ENCODE measurements around the gene SNX3. TPM values are rescaled to one million over a fixed set of nuclear protein-coding genes. Genes with fewer than 3 reads are reported as not detected.

The SNX3 gene
- total RNA-seq, 2 experiments from 2014 or later, result 39.8 to 40.8 TPM

- Mint-ChIP-seq H3K9me3 (no peaks in the 10 kb centered on the region), H3K27me3 (peaks cover 73% of the 10 kb centered on the region), H3K4me1 (ENCODE audit: low read depth) (peaks cover 6% of the 10 kb centered on the region), H3K4me3 (no peak overlapping the region), H3K27ac (no peak overlapping the region), H3K36me3 (ENCODE audit: low read depth) (no peaks in the 10 kb centered on the region)
- ChIA-PET POLR2A (no interaction called here), CTCF (no interaction called here)
- TF ChIP-seq CTCF (IDR thresholded peaks at IDR 0.05), result no peak
- Histone ChIP-seq H3K27ac (ENCODE audit: low read depth in 1 of 2, low read length in 2 of 2) (no peak overlapping the region), H3K27me3 (ENCODE audit: control insufficient read depth in 1 of 2, insufficient read depth in 2 of 2, low read length in 2 of 2) (peaks cover 32 to 65% of the 10 kb centered on the region in 2 experiments), H3K36me3 (ENCODE audit: insufficient read depth, low read length) (no peaks in the 10 kb centered on the region), H3K9me3 (ENCODE audit: control insufficient read depth in 1 of 2, insufficient read depth in 1 of 2, low read length in 2 of 2) (peaks cover 0 to 9% of the 10 kb centered on the region in 2 experiments), H3K4me3 (ENCODE audit: low read length) (no peak overlapping the region), H3K4me1 (ENCODE audit: insufficient read depth, low read length) (peaks cover 9% of the 10 kb centered on the region)
- intact Hi-C loops (cut with DNase I, micrococcal nuclease), result no loop called here
- ATAC-seq (ENCODE audit: poor library complexity) (no peak), DNase-seq (no peak)
These were observed 80.1 kb downstream of the SNX3 start for GRCh38 chr6:108180776-108181175.

- Histone ChIP-seq H3K4me3 (ENCODE audit: low read length) (no peak overlapping the region), H3K27me3 (ENCODE audit: control insufficient read depth in 1 of 2, insufficient read depth in 2 of 2, low read length in 2 of 2) (peaks cover 37 to 68% of the 10 kb centered on the region in 2 experiments), H3K27ac (ENCODE audit: low read depth in 1 of 2, low read length in 2 of 2) (no peak overlapping the region), H3K9me3 (ENCODE audit: control insufficient read depth in 1 of 2, insufficient read depth in 1 of 2, low read length in 2 of 2) (peaks cover 0 to 14% of the 10 kb centered on the region in 2 experiments), H3K4me1 (ENCODE audit: insufficient read depth, low read length) (peaks cover 14% of the 10 kb centered on the region), H3K36me3 (ENCODE audit: insufficient read depth, low read length) (no peaks in the 10 kb centered on the region)
- no peak overlapping the region for H3K4me3 Mint-ChIP-seq
- ChIA-PET POLR2A (no interaction called here), CTCF (no interaction called here)
- H3K27me3 Mint-ChIP-seq, result peaks cover 73% of the 10 kb centered on the region
- no peaks in the 10 kb centered on the region for H3K36me3 Mint-ChIP-seq (ENCODE audit: low read depth)
- peaks cover 11% of the 10 kb centered on the region for H3K4me1 Mint-ChIP-seq (ENCODE audit: low read depth)
- H3K27ac Mint-ChIP-seq, result no peak overlapping the region
- DNase-seq, result no peak
- H3K9me3 Mint-ChIP-seq, result no peaks in the 10 kb centered on the region
- TF ChIP-seq CTCF (IDR thresholded peaks at IDR 0.05), result no peak
- ATAC-seq (ENCODE audit: poor library complexity), result no peak
- intact Hi-C loops (cut with DNase I, micrococcal nuclease), result no loop called here
These were observed 80.6 kb downstream of the SNX3 start for GRCh38 chr6:108180266-108180665.

GRCh38 chr6:108179741-108180140, 81.1 kb downstream of the SNX3 start:
- CTCF ChIA-PET, result no interaction called here
- ATAC-seq (ENCODE audit: poor library complexity) (no peak), DNase-seq (no peak)
- intact Hi-C loops (cut with DNase I, micrococcal nuclease), result no loop called here
- Histone ChIP-seq H3K9me3 (ENCODE audit: control insufficient read depth in 1 of 2, insufficient read depth in 1 of 2, low read length in 2 of 2) (peaks cover 0 to 19% of the 10 kb centered on the region in 2 experiments), H3K27me3 (ENCODE audit: control insufficient read depth in 1 of 2, insufficient read depth in 2 of 2, low read length in 2 of 2) (peaks cover 42 to 72% of the 10 kb centered on the region in 2 experiments), H3K4me3 (ENCODE audit: low read length) (no peak overlapping the region), H3K4me1 (ENCODE audit: insufficient read depth, low read length) (peaks cover 19% of the 10 kb centered on the region), H3K27ac (ENCODE audit: low read depth in 1 of 2, low read length in 2 of 2) (no peak overlapping the region), H3K36me3 (ENCODE audit: insufficient read depth, low read length) (no peaks in the 10 kb centered on the region)
- Mint-ChIP-seq H3K36me3 (ENCODE audit: low read depth) (no peaks in the 10 kb centered on the region), H3K27ac (no peak overlapping the region), H3K4me3 (no peak overlapping the region), H3K9me3 (no peaks in the 10 kb centered on the region), H3K27me3 (peaks cover 74% of the 10 kb centered on the region), H3K4me1 (ENCODE audit: low read depth) (peaks cover 15% of the 10 kb centered on the region)
- no peak for TF ChIP-seq CTCF (IDR thresholded peaks at IDR 0.05)
- POLR2A ChIA-PET, result no interaction called here
